Endothelial cell of umbilical vein (primary cell): ENCODE results near the gene MACROD2.

Source experiments
- CTCF ChIP-seq, 2 donors: IDR thresholded peaks; 1 replicate in 1 of 2; 2 replicates in 1 of 2; pipeline ENCODE4 v1.5.1; 2011; ENCODE audit warnings: low read length in 2 of 2, mild to moderate bottlenecking in 2 of 2, moderate library complexity in 2 of 2, control low read depth in 1 of 2, inconsistent platforms in 1 of 2, low read depth in 1 of 2; ENCODE audit not compliant: insufficient read depth in 1 of 2; ENCODE audit errors: extremely low read depth in 1 of 2
- EZH2 ChIP-seq: IDR thresholded peaks from 2 replicates; pipeline ENCODE4 v1.6.1; 2012; ENCODE audit warnings: borderline replicate concordance, low read depth, mild to moderate bottlenecking, moderate library complexity, low read length, inconsistent platforms; ENCODE audit not compliant: severe bottlenecking
- FOS ChIP-seq: IDR thresholded peaks from 2 replicates; pipeline ENCODE4 v1.6.1; 2011; ENCODE audit warnings: mild to moderate bottlenecking, low read length, moderate library complexity, borderline replicate concordance; ENCODE audit not compliant: insufficient read depth
- GATA2 ChIP-seq: IDR thresholded peaks from 2 replicates; pipeline ENCODE4 v1.7.0; 2011; ENCODE audit warnings: low read depth, mild to moderate bottlenecking, moderate library complexity, mixed read lengths, low read length; ENCODE audit not compliant: insufficient read length, insufficient read depth
- MAX ChIP-seq: IDR thresholded peaks from 2 replicates; pipeline ENCODE4 v1.6.1; 2011; ENCODE audit not compliant: insufficient read depth, insufficient read length
- MYC ChIP-seq: IDR thresholded peaks from one replicate; pipeline ENCODE4 v1.6.1; 2011; ENCODE audit warnings: mild to moderate bottlenecking, low read depth, low read length
- POLR2A ChIP-seq: IDR thresholded peaks from 2 replicates; pipeline ENCODE4 v1.6.1; 2012; ENCODE audit warnings: low read depth, mild to moderate bottlenecking, control low read depth, low read length
- POLR2AphosphoS5 ChIP-seq: IDR thresholded peaks from 2 replicates; pipeline ENCODE4 v1.6.1; 2012; ENCODE audit warnings: low read depth, mild to moderate bottlenecking, control low read depth, low read length, moderate library complexity; ENCODE audit not compliant: insufficient read depth

GRCh38 chr20:14332866-14333265 lies 337.6 kb downstream of the MACROD2 start:
- TF ChIP-seq CTCF (IDR thresholded peaks at IDR 0.05; ENCODE audit: extremely low read depth in 1 of 2, insufficient read depth in 1 of 2, low read depth in 1 of 2, low read length in 2 of 2): no peak
- TF ChIP-seq POLR2A: no peak
- TF ChIP-seq MYC: no peak
- no peak for TF ChIP-seq GATA2
- TF ChIP-seq MAX: no peak
- no peak for TF ChIP-seq FOS
- no peak for TF ChIP-seq EZH2
- TF ChIP-seq POLR2AphosphoS5: no peak
